GM18907 (cell line): Measurements from ENCODE around the gene PIR.
A peak's percentile ranks its signal among the peaks of the same experiment; 100 is the strongest.

Source experiments
- ATAC-seq: cut with Tn5 transposase; IDR thresholded peaks from one replicate; pipeline ENCODE4 v1.9.1; 2021; ENCODE audit warnings: mild to moderate bottlenecking, moderate library complexity; ENCODE audit not compliant: unreplicated experiment

Gene PIR

GRCh38 chrX:15492469-15492868, 664 bp downstream of the PIR start:
- no peak for ATAC-seq

GRCh38 chrX:15483891-15484290, 9.2 kb downstream of the PIR start:
- no peak for ATAC-seq

- no peak for ATAC-seq
Observed at GRCh38 chrX:15475486-15475885, 17.6 kb downstream of the PIR start.

- ATAC-seq, result no peak
Observed at GRCh38 chrX:15475021-15475420, 18.1 kb downstream of the PIR start.

- no peak for ATAC-seq
Observed at GRCh38 chrX:15474028-15474427, 19.1 kb downstream of the PIR start.

- no peak for ATAC-seq
Observed at GRCh38 chrX:15472531-15472930, 20.6 kb downstream of the PIR start.

- peak; percentile 88 for ATAC-seq
Observed at GRCh38 chrX:15471028-15471427, 22.1 kb downstream of the PIR start.

GRCh38 chrX:15469613-15470012, 23.5 kb downstream of the PIR start:
- ATAC-seq, result no peak

GRCh38 chrX:15468036-15468435, 25.1 kb downstream of the PIR start:
- ATAC-seq, result no peak

GRCh38 chrX:15465896-15466651, 27.1 kb downstream of the PIR start:
- ATAC-seq, result no peak

GRCh38 chrX:15465347-15465746, 27.8 kb downstream of the PIR start:
- peak; percentile 58 for ATAC-seq

GRCh38 chrX:15464704-15465103, 28.4 kb downstream of the PIR start:
- no peak for ATAC-seq

- no peak for ATAC-seq
Observed at GRCh38 chrX:15451913-15452312, 41.2 kb downstream of the PIR start.

GRCh38 chrX:15448010-15448639, 45.0 kb downstream of the PIR start:
- ATAC-seq, result no peak

- no peak for ATAC-seq
Observed at GRCh38 chrX:15441464-15441863, 51.7 kb downstream of the PIR start.

GRCh38 chrX:15438332-15438731, 54.8 kb downstream of the PIR start:
- peak; percentile 84 for ATAC-seq

GRCh38 chrX:15437724-15438123, 55.4 kb downstream of the PIR start:
- no peak for ATAC-seq

- ATAC-seq, result no peak
Observed at GRCh38 chrX:15435836-15436619, 57.1 kb downstream of the PIR start.

- ATAC-seq, result no peak
Observed at GRCh38 chrX:15434205-15434604, 58.9 kb downstream of the PIR start.

GRCh38 chrX:15430584-15430983, 62.5 kb downstream of the PIR start:
- ATAC-seq, result no peak

- ATAC-seq, result no peak
Observed at GRCh38 chrX:15430076-15430475, 63.1 kb downstream of the PIR start.

- ATAC-seq, result no peak
Observed at GRCh38 chrX:15425024-15425423, 68.1 kb downstream of the PIR start.
